ENCODE measurements around the gene CERS6.

The CERS6 gene

DNA sequence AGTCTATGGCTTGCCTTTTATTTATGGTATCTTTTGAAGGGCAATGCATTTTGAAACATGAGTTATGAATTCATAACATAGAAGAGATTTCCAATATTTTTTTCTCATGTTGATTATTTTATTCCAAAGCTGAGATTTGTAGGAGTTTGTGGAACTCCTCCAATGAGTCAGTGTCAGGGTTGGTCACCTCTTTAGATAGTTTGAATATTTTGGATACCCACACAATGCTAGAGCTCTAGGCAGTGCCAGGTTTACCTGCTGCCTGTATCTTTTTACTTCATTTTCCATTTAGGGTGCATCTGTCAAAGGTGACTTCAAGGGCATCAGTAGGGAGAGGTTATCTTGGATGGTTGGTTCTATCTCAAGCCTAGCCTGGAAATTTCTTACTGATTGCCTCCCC is 152.7 kb downstream of the CERS6 start:
- no peak for DNase-seq

DNA sequence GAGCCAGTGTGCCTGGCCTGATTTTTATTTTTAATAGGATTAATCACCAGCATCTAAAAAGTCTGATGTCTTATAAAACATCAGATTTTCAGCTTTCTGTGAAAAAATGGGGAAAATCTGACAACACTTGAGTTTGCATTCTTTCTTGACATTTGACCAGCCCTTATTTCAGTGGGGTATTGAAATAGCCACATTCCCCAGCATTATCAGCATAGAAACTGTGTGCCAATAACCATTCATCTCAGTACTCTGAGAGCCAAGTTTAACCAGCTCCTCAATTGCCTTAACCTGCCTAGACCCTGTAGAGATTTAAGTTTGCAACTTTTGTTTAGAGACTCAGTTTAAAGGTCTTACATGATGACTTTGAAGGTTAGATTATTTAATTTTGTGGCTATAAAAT is 155.0 kb downstream of the CERS6 start:
- DNase-seq, result no peak

DNA sequence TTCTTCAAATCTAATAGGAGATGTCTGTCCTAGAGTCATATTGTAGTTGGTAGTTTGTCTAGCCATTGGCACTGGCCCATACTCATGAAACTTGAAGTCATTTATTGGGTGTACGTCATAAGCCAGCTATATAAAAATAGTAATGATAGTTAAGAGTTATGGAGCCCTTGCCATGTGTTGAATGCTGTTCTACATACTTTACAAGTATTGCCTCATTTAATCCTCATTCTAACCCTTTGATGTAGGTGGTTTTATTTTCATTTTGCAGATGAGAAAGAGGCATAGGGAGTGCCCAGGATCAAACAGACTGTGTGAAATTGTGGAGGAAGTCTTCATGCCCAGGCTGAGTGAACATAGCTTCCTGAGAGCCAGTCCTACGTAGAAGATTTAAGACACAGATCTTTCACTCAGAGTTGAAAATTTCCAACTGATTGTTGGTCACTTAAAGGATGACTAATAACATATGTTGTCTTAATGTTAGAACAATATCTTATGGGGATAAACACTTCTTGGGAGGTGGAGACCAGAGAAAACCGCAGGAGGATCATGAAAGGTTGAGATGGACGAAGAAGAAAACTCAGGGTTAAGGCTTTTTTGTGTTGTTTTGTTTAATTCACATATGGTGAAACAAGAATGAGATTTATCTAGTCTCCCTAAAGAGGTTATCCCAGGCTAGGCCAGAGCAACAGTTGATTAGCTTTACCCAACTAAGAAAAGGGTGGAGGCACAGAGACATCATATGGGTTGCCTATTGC is 156.0 kb downstream of the CERS6 start:
- no peak for DNase-seq

GRCh38 chr2:168612719-168613118 is 156.6 kb downstream of the CERS6 start:
- no peak for DNase-seq

DNA sequence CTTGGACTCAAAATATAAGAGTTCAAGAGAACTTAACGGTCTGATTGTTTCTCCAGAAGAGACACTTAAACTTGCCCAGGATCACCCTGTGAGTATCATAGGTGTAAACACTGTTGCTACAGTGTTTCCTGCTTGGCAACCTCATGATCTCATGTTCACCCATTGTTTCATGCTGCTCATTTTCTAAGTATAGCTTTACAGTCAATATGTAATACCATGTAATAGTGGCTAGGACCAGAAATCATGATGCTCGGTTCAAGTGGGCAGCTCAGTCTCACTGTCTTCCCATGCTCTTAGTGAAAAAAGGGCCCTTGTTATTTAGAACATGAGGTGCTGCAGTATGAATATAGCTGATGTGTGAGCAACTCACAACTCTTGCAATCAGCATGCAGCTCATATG is 157.5 kb downstream of the CERS6 start:
- no peak for DNase-seq

GRCh38 chr2:168614172-168615018 is 158.3 kb downstream of the CERS6 start:
- no peak for DNase-seq

DNA sequence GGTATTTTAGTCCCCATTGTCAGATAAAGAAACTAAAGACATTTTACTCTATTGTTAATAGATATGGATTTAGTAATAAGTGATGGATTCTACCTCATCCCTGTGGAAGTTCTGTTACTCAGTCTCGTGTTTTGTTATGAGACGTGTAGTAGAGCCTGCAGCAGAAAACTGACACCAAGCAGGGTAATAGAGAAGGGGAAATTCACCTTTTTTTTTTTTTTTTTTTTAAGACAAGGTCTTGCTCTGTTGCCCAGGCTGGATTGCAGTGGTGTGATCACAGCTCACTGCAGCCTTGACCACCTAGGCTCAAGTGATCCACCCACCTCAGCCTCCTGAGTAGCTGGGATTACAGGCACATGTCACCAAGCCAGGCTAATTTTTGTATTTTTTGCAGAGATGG is 164.5 kb downstream of the CERS6 start:
- no peak for DNase-seq

DNA sequence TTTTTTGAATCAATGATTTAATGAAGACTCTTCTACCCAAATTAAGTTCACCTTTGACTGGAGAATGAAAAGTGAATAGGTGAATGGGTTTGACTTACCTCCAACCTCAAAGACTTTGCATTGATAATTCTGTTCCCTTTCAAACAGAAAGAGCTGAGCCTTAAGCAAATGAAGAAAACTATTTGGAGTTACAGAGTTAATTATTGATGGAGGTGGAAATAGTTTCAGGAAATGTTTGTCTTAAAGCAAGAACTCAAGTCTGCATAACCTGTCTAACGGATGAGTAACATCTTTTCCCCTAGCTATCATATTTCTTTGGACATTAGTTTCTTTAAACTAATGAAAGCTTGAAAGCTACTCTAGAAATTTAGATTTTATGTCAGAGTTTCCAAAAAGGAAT is 166.5 kb downstream of the CERS6 start:
- DNase-seq, result no peak

DNA sequence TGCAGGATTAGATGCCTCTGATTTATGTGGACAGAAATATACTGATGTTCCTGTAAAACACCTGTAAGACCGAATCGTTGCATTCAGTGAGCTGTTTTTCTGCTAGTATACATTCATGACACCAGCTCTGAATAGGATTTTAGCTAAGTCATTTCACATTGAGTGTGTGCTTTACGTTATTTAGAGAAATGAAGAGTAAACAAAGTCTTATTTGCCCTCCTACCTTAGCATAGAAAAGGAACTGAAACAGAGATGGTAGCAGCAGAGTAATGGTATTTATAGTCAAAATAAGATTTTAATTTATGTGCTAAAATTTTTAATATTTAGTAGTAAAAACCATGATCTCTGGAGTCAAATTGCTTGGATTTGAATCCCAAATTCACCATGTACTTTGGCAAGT is 168.0 kb downstream of the CERS6 start:
- no peak for DNase-seq

- DNase-seq, result no peak
Observed at GRCh38 chr2:168626096-168626495, 170.0 kb downstream of the CERS6 start.

GRCh38 chr2:168626647-168627046 is 170.6 kb downstream of the CERS6 start:
- no peak for DNase-seq

- DNase-seq, result no peak
Observed at GRCh38 chr2:168632709-168633121, 176.6 kb downstream of the CERS6 start.

GRCh38 chr2:168633200-168633599 is 177.1 kb downstream of the CERS6 start:
- DNase-seq, result no peak

GRCh38 chr2:168633895-168634294 is 177.8 kb downstream of the CERS6 start:
- DNase-seq, result no peak

DNA sequence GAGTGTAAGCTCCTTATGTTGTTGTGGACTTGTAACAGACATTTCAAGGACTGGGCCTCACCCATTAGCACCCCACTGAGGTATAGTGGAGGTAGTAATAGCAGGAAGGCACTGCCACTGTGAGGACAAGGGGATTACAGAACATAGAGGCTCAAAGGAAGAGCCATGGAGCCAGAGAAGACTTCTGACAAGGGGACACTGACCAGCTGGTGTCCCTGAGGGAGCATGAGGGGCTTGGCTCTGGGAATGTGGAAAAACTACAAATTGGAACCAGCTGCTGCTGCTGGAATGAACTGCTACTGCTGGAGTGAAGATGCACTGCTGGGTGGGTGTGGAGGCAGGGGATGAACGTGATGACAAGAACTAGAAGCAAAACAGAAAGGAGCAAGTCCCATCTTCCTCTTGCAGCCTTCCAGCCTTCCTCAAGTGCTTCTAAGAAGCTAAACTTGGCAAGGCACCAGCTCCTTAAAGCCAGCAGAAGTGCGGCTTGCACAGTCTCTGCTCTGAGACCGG is 179.0 kb downstream of the CERS6 start:
- no peak for DNase-seq

- no peak for DNase-seq
Observed at GRCh38 chr2:168639018-168639417, 182.9 kb downstream of the CERS6 start.

GRCh38 chr2:168639441-168639898 is 183.4 kb downstream of the CERS6 start:
- no peak for DNase-seq

- DNase-seq, result no peak
Observed at GRCh38 chr2:168640039-168640438, 184.0 kb downstream of the CERS6 start.

- DNase-seq, result no peak
Observed at GRCh38 chr2:168641636-168642035, 185.6 kb downstream of the CERS6 start.

- DNase-seq, result no peak
Observed at GRCh38 chr2:168642873-168643272, 186.8 kb downstream of the CERS6 start.

DNA sequence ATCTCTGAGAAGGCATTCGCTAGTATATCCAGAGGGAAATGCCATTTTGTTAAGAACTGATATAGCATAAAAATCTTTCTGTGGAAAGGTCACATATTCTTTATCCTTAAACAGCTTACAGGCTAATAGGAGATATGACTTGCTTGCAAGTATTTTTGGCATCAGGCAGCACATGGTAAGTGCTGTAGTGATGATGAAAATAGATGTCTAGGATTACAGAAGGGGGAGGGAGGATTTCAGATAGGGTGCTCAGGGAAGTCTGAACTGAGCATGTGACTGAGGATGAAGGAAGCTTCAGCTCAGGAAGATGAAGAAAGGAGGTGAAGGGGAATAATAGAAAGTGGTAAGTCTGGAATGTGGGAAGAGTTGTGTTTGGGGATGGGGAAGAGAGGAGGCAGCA is 187.9 kb downstream of the CERS6 start:
- DNase-seq, result no peak

GRCh38 chr2:168645696-168646338 is 189.7 kb downstream of the CERS6 start:
- DNase-seq, result no peak

DNA sequence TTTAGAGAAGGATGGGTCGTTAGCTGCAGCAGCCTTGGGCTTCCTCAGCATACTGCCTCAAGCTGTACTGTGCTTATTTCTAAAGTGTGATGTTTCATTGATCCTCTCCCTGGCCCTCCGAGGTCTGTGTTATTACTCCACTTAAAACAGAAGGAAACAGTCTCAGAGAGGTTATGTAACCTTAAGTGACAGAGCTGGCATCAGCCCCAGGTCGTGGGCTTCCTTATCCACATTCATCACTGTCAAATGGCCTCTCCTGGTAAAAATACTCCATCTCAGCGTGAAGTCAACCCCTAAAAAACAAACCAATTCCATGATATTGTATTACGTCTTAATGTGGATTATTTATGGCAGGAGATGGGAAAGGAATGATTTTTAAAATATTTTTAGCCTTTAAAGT is 193.0 kb downstream of the CERS6 start:
- DNase-seq, result no peak

DNA sequence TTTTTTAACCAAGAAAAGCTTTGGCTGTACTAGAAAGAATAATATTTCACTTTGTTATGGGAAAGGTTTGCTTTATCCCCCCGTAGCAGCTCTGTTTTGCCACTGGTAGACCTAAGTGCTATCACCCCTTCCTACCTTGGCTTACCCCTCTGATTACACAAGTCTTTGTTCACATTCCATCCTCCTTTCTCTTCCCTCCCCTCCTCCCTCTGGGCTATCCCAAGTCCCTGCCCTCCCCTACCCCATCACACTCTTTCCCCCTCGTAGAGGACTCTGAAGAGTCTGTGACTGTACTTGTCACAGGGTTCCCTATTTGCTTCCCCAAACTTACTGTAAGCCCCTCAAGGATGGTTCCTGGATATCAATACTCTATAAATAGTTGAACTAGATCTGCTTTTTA is 193.5 kb downstream of the CERS6 start:
- no peak for DNase-seq
